ENCODE measurements around the gene CHL1.

The CHL1 gene

DNA sequence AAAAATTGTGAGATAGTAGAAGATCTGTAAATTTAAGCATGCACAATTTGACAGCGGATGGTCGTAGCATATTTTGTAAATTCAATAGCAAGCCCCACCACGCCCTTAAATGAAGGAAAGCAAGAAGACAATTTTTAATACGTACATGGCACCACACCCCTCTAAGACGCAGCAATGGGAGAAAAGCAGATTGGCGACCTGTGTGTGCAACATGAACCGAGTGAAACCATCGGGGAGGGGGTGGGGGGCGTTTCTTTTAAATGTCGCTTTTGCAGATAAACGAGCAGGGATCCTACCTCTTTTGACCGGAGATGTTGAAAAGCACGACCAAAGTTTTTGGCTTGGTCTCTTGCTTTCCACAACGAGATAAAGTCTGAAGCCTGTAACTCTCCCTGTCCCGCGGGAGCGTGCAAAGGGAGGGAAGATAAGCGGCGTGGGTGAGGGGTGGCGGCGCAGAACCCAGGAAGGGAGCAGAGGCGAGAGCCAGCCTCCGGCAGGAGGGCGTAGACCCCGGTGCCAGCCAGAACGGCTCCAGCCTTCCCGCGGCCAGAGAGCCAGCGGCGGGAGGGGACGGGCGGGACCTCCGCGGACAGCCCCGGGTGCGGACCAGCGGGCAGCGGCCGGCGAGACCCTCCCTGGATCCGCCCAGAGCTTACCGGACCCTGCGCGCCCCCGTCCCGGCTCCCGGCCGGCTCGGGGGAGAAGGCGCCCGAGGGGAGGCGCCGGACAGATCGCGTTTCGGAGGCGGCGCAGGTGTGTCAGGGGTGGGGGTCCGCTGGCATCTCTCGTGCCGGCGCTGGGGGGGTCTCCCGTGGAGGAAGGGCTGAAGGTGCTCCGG is at the start of gene CHL1:
Gene CHL1 (plus strand): TSS at position 453 of the 838 bp plus-strand sequence. CDS start 123,014 bp downstream, outside the sequence.
- peak; percentile 10 for DNase-seq

DNA sequence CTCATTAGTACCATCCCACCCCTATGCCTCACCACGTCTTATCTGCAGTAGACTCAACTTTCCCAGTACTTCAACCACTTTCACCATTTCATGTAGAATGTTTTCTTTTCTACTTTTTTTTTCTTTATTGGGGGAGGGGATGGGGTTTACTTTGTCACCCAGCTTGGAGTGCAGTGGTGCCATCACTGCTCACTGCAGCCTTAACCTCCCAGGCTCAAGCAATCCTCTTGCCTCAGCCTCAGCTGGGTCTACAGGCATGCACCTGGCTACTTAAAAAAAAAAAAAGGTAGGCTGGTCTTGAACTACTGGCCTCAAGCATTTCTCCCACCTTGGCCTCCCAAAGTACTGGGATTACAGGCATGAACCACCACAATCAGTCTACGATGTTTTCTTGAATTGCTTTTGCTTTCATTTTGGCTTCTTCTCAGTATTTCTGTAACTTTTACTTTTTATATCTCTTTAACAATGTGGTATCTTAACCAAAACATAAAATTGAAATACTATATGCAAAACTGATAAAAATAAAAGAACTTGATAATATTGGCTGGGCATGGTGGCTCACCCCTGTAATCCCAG is 44.9 kb upstream of the CHL1 start:
- no peak for DNase-seq

- no peak for DNase-seq
These were observed 36.6 kb upstream of the CHL1 start for GRCh38 chr3:159974-160373.

- no peak for DNase-seq
These were observed 30.5 kb upstream of the CHL1 start for GRCh38 chr3:166071-166470.

DNA sequence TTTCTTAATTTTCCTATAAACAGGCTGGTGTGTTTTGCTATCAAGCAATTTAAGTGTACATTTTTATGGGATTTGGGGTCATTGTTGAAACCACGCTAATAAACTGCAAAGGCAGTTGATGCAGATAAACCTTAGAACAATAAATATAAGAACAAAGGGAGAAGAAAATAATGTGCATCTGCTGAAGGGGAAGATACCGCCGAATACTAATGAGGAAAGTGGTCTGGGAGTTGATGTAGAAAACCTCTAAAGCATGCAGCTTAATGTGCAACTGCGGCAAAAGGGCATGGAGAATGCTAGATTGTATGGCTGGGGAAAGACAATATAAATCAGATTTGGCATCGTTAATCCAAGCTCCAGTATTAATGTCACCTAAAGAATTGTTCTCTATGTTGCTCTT is 29.8 kb upstream of the CHL1 start:
- DNase-seq = no peak

GRCh38 chr3:173886-174285 is 22.7 kb upstream of the CHL1 start:
- no peak for DNase-seq

- DNase-seq = no peak
These were observed 11.6 kb upstream of the CHL1 start for GRCh38 chr3:184976-185375.

DNA sequence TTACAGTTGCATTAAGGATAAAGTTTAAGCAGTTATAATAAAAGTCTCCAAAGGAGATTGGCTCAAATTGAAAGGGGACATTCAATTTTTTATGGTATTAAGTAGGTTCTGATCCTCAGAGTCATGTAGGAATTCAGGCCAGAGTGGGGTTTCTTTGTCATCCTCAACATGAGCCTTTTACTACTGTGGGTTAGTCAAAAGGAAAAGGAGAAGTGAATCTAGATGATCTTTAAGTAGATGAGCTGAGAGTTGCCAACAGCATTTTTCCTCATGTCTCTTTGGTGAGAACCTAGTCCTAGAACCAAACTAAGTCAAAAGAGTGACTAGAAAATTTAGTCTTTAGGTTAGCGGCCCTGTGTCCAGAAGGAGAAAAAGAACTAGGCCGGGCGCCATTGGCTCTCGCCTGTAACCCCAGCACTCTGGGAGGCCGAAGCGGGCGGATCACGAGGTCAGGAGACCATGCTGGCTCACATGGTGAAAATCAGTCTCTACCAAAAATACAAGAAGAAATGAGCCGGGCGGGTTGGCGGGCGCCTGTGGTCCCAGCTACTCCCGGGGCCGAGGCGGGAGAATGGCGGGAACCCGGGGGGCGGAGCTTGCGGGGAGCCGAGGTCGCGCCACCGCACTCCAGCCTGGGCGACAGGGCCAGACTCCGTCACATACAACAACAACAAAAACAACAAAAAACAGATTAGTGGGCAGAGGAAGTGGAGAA is 4.2 kb upstream of the CHL1 start:
- no peak for DNase-seq

DNA sequence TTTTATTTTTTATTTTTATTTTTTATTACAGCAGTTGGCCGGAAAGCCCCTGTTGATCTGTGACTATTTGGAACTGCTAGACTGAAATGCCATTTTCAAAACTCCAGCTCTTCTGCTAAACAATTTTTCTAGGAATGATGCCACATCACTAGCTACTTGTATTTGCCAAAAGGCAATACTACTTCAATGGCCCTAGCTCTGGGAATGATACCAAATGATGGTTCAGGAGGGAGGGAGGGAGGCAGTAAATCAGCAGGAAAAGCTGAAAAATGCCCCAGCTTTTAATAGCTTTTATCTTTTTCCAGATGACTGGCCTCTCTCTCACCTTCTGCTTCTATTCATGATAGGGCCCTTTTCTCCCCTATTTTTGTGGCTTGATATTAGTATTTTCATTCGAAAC is 2.6 kb upstream of the CHL1 start:
- no peak for DNase-seq

DNA sequence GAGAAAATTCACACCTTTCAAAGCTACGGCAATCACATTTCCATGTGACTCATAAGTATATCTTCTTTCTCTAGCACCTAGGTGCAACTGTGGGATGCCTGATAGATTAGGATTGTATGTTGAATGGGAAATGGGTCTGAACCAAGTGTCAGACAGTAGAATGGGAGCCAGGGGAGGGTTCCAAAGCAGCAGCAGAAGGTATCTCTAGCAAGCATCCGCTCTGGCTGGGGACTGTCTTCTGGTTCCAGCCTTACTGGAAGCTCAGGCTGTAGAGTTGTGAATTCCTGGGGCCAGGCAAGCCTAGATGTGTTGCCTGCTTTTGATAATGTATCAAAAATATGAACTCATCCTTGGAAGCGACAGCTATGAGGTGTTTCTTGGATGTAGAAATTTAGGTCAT is 2.1 kb upstream of the CHL1 start:
- no peak for DNase-seq

DNA sequence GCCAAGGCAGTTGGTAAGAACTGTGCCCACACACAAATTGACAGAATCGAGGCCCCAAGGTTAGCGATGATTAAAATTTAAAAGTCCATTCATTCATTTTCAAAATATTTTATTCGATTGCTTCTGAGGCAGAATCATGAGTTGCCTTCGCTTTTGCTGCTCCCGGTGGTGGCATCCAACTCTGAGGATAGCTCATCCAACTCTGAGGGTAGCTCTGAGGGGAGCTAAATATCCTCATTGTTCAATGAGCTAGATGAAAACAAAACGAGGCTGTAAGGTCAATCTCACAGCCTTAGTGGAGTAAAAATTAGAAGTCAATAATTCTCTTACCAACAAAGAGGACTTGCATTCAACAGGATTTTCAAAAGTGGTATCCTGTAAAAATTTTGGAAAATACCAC is 897 bp upstream of the CHL1 start:
- no peak for DNase-seq

DNA sequence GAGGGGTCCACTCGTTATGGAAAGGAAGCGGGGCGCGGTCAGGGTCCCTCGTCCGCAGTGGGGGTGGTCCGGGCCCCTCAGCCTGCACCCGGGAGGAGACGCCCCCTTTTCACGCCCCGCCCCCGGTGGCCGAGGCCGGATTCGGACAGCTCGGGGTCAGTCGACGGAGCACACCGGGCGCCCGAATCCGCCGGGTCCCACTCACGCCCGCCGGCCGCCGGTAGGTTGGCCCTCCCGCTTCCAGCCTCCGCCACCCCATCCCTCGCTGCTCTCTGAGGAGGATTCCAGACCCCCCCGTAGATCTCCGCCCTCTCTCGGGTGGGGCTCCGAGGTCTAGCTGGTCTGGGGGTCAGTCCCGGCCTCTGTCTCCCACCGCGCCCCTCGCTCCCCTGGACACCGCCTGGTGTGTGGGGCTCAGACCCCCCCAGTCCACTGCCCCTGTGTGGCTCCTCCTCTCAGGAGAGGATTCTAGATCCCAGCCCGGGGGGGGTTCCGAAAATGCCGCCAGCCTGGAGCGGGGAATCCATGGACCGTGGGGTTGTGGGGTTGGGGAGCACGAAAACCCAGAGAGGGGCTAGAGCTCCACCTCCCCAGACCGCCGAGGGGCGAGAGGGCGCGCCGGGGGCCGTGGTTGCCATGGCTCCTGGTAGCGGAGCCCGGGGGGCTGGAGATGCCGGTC is 725 bp downstream of the CHL1 start:
- no peak for DNase-seq

GRCh38 chr3:197828-198491 is 1.4 kb downstream of the CHL1 start:
- DNase-seq = no peak

DNA sequence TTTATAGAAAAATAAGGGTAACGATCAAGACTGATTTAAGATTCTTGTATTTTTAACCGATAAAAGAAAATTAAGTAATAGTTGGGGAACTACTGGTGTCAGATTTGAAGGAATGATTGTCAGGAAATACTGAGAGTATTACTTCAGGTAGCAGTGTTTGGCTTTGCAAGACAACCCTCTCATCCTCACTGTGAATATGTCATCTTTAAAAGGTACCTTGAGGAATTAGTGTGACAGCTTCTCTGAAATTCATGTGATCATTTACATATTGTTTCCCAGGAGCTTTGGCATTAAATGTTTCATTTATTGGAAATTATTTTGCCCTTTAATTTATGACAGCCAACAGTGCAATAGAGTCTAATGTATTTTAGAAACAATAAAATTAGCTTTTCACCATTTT is 3.3 kb downstream of the CHL1 start:
- DNase-seq = no peak

DNA sequence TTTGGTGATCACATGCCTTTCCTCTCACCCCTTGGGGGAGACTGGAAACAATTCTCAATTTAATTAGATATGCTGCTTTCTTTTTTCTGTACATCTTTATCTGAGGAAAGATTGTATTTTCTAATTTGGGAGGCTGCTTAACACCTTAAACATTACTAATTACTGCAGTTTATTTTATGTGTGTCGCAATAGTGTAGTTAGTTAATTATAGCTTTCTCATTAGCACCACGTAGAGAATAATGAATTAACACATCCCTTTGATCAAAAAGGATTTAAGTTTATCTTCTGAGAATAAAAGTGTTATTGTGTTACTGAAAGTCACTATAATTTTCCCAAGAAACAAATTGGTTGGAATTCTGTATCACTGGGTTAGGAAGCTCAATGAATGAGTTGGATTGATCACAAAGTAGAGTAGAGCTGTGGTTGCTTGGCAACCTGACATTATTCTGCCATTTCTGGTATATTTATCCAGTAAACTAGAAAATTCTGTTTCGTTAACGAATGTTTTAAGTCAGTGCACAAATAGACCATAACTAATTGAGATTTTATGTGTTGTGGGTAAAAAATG is 4.3 kb downstream of the CHL1 start:
- DNase-seq = no peak

GRCh38 chr3:204102-204501 is 7.5 kb downstream of the CHL1 start:
- no peak for DNase-seq

GRCh38 chr3:207973-208372 is 11.4 kb downstream of the CHL1 start:
- no peak for DNase-seq

DNA sequence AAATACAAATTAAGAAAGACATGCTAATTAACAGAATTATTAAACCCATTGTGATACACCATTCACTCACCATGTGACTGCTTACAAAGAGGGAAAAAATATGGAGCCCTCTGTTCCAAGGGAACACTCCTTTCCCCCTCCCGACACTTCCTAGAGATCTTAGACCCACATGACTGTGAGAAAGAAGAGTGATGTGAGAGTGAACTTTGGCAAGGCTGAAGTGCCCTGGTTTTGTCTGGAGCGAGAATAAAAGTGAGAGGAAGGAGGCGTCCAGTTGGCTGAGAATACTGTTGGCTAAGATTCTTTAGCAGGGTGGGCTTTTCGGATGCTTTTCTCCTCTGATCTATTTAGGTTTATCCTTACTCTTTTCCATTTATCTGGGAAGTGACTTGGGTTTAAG is 14.1 kb downstream of the CHL1 start:
- DNase-seq = no peak

DNA sequence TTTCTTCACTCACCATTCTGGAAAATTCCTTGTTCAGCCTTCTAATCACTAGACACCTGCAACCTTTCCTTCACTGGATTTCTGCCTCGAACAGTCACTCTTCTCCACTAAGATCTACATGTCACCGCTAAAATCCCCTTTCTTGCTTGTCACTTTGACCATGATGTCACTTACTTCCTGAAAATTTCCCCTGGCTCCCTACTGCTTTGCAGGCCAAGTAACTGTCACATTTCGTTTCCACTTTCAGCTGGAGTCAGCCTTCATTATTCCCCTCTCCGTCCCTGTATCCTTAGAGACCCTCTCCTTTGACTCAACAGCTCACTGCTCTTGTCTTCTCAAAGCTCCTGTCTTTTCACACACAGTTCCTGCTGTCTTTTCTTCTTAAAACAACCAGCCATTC is 15.9 kb downstream of the CHL1 start:
- DNase-seq = no peak

DNA sequence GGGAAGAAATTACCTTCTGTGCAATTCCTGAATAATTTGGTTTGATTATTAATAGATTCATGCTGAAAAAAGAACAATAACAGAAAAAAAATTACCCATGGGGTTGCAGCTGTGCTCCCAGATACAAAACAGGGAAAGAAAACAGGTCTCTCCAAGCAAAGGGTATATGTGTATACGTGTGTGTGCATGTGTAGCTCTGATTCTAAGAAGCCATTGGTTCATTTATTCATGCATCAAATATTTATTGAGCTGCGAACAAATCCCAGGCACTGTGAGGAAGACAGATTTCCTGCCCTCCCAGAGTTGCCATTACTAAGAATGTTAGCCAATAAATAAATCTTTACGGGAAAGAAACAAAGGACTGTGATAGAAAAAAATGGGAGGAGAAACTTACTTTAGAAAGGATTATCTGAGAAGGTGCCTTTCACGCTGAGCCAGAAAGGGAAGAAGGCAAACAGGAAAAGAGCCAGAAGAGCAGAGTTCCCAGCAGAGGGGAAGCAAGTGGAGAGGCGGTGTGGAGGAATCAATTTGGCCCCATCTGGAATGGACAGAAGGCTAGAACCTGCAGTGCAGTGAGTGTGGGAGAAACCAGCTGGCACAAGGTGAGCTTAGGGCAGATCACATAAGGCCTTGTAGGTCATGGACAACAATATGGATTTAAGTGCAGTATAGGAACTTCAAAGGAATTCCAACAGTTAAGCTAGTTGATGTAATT is 20.7 kb downstream of the CHL1 start:
- no peak for DNase-seq

DNA sequence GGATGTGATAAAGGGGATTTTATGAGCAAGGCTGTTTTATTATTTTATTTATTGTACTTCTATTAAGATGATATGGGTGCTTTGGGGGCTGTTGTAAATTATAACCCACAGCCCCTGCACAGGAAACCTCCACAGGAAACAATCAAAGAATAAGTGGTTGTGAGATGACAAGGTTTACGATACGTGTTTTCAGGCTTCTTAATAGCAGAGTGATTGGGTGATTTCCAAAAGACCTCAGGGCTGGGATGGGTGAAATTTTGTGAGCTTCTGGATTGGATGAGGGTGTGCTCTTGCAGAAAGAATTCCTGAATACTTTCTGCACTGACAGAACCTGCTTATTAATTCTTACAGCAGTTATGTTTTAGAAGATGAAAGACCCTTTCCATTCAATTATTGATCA is 21.4 kb downstream of the CHL1 start:
- DNase-seq = no peak
